ENCODE data around the gene C19orf53. TPM values are rescaled to one million over a fixed set of nuclear protein-coding genes. Genes with fewer than 3 reads are reported as not detected.

Gene C19orf53
- total RNA-seq, 4 donors from 2014 or later: 90.1 to 133 (median 113) TPM

- no peak for TF ChIP-seq CTCF (IDR thresholded peaks at IDR 0.05; ENCODE audit: low read depth)
Measured at GRCh38 chr19:13756210-13756609, 18.0 kb upstream of the C19orf53 start.

- no peak for TF ChIP-seq CTCF (IDR thresholded peaks at IDR 0.05; ENCODE audit: low read depth)
Measured at GRCh38 chr19:13757805-13758772, 16.2 kb upstream of the C19orf53 start.

- TF ChIP-seq CTCF (IDR thresholded peaks at IDR 0.05; ENCODE audit: low read depth): no peak
Measured at GRCh38 chr19:13758795-13759194, 15.5 kb upstream of the C19orf53 start.

- TF ChIP-seq CTCF (IDR thresholded peaks at IDR 0.05; ENCODE audit: low read depth): no peak
Measured at GRCh38 chr19:13761423-13761822, 12.8 kb upstream of the C19orf53 start.

GRCh38 chr19:13762635-13763235, 11.5 kb upstream of the C19orf53 start:
- no peak for TF ChIP-seq CTCF (IDR thresholded peaks at IDR 0.05; ENCODE audit: low read depth)

- no peak for TF ChIP-seq CTCF (IDR thresholded peaks at IDR 0.05; ENCODE audit: low read depth)
Measured at GRCh38 chr19:13763265-13763664, 11.0 kb upstream of the C19orf53 start.

GRCh38 chr19:13764101-13764807, 10.0 kb upstream of the C19orf53 start, which contains the start of gene MRI1:
TSS of gene MRI1 (plus strand) at chr19:13764522. CDS start at chr19:13764589, 67 bp downstream.
- TF ChIP-seq CTCF (IDR thresholded peaks at IDR 0.05; ENCODE audit: low read depth): no peak

Measured in subcutaneous adipose tissue (tissue), 4 donors.